Tibial artery (tissue), 4 donors: Measurements from ENCODE around the gene TRAPPC2.

ENCODE experiments used
- DNase-seq, 2 donors: peaks; one replicate each; pipeline ENCODE4 v3.0.0-alpha.2; 2019
- H3K27ac ChIP-seq, 2 donors: fragments of 200-600 bp; sonication (generic) in 1 of 2; 1 replicate in 1 of 2; 2 replicates in 1 of 2; pipeline ENCODE4 v1.5.1; 2018 to 2019; ENCODE audit warnings: mild to moderate bottlenecking in 1 of 2
- H3K27me3 ChIP-seq, 2 donors: fragments of 200-600 bp; sonication (generic) in 1 of 2; one replicate each; pipeline versions ENCODE4 v1.5.1 to v1.6.0; 2016 to 2019
- H3K36me3 ChIP-seq, 3 donors: fragments of 200-600 bp; sonication (generic) in 2 of 3; one replicate each; pipeline ENCODE4 v1.5.1; 2016 to 2019; ENCODE audit warnings: mild to moderate bottlenecking in 2 of 3
- H3K4me1 ChIP-seq, 4 donors: fragments of 200-600 bp; sonication (generic) in 2 of 4; 1 replicate in 3 of 4; 2 replicates in 1 of 4; pipeline ENCODE4 v1.5.1; 2016 to 2019
- H3K4me3 ChIP-seq, 2 donors: fragments of 200-600 bp; sonication (generic) in 1 of 2; 1 replicate in 1 of 2; 2 replicates in 1 of 2; pipeline ENCODE4 v1.5.1; 2018 to 2019; ENCODE audit warnings: mild to moderate bottlenecking in 2 of 2
- H3K9me3 ChIP-seq, 3 donors: fragments of 200-600 bp; sonication (generic) in 1 of 3; one replicate each; pipeline ENCODE4 v1.5.1; 2016 to 2019
- intact Hi-C: fragments of 100-400 bp; cut with DNase I; formaldehyde crosslinking; loops from one replicate; pipeline ENCODE4 v1.15.0; 2023; ENCODE audit warnings: low total_unique reads
- TF ChIP-seq, protein P1 (sequence below), 2 experiments: fragments of 200-600 bp in 1 of 2; fragments of 450-650 bp in 1 of 2; IDR thresholded peaks; one replicate each; pipeline ENCODE4 v1.5.1; 2017 to 2019; ENCODE audit warnings: antibody characterized with exemption in 2 of 2, mild to moderate bottlenecking in 1 of 2, moderate library complexity in 1 of 2

The TRAPPC2 gene

DNA sequence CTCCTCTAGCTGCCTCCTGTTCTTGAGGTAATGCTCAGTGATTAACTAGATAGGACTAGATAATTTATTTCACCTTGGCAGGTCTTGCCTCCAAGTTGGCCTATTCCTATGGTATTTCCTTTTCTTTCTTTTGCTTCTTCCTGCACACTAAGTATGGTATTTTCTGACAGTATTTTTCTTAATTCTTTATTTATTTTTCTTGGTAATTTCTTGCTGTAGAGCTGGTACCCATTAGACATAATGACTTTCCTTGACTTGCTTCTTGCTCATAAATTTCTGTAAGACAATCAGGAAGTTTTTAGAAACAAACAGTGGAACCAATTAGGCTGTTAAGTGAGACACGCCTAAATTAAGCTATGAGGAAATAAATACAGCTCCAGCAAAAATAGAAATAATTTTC lies 36.0 kb downstream of the TRAPPC2 start:
- no peak for DNase-seq
- no peaks in the 10 kb centered on the region for H3K36me3 ChIP-seq
- intact Hi-C loops: no loop called here
- no peaks in the 10 kb centered on the region for H3K9me3 ChIP-seq
- TF ChIP-seq, protein P1, sequence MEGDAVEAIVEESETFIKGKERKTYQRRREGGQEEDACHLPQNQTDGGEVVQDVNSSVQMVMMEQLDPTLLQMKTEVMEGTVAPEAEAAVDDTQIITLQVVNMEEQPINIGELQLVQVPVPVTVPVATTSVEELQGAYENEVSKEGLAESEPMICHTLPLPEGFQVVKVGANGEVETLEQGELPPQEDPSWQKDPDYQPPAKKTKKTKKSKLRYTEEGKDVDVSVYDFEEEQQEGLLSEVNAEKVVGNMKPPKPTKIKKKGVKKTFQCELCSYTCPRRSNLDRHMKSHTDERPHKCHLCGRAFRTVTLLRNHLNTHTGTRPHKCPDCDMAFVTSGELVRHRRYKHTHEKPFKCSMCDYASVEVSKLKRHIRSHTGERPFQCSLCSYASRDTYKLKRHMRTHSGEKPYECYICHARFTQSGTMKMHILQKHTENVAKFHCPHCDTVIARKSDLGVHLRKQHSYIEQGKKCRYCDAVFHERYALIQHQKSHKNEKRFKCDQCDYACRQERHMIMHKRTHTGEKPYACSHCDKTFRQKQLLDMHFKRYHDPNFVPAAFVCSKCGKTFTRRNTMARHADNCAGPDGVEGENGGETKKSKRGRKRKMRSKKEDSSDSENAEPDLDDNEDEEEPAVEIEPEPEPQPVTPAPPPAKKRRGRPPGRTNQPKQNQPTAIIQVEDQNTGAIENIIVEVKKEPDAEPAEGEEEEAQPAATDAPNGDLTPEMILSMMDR (IDR thresholded peaks at IDR 0.05): no peak
- H3K4me3 ChIP-seq: no peak overlapping the region
- no peaks in the 10 kb centered on the region for H3K27me3 ChIP-seq
- peaks cover 0 to 48% (median 13%) of the 10 kb centered on the region in 4 donors for H3K4me1 ChIP-seq
- H3K27ac ChIP-seq: no peak overlapping the region

DNA sequence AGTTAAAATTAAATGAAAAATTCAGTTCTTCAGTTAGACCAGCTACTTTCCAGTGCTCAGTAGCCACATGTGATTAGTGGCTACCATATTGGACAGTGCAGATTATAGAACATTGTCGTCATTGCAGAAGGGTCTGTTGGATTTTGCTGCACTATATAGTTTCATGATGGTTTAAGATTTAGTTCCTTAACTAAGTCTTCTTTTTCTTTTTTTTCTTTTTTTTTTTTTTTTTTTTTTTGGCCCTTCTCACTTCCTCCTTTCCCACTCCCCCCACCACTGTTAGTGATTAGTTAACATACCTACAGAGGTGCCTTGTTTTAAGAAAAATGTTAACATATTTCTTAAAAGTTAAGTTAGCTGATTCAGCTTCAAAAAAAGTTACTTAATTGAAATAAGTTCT lies 36.4 kb downstream of the TRAPPC2 start:
- no peak for DNase-seq
- peaks cover 0 to 53% (median 15%) of the 10 kb centered on the region in 4 donors for H3K4me1 ChIP-seq
- no peak overlapping the region for H3K4me3 ChIP-seq
- H3K9me3 ChIP-seq: no peaks in the 10 kb centered on the region
- TF ChIP-seq, protein P1 (IDR thresholded peaks at IDR 0.05): no peak
- intact Hi-C loops: no loop called here
- H3K27me3 ChIP-seq: no peaks in the 10 kb centered on the region
- no peak overlapping the region for H3K27ac ChIP-seq
- no peaks in the 10 kb centered on the region for H3K36me3 ChIP-seq

DNA sequence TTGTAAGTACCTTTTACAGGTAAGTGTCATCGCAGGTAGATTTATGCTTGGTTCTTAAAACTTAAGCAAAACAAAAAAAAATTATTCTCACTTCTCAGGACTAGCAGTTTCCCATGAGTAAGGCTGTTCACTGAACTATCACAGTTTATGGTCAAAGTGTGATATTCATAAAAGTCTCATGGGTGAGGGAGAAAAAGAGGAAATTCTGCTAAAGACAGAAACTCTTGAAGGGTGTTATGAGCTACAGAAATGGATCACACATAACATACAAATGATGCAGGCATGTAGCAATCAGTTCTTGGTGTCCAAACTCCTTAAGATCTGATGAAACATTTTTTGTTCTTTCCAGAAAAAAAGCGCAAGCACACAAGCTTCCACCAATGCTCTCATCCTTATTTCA lies 37.0 kb downstream of the TRAPPC2 start:
- Histone ChIP-seq H3K4me1 (peaks cover 0 to 57% (median 14%) of the 10 kb centered on the region in 4 donors), H3K27ac (no peak overlapping the region), H3K9me3 (no peaks in the 10 kb centered on the region), H3K36me3 (no peaks in the 10 kb centered on the region), H3K4me3 (no peak overlapping the region), H3K27me3 (no peaks in the 10 kb centered on the region)
- TF ChIP-seq, protein P1 (IDR thresholded peaks at IDR 0.05): no peak
- intact Hi-C loops: no loop called here
- DNase-seq: no peak

DNA sequence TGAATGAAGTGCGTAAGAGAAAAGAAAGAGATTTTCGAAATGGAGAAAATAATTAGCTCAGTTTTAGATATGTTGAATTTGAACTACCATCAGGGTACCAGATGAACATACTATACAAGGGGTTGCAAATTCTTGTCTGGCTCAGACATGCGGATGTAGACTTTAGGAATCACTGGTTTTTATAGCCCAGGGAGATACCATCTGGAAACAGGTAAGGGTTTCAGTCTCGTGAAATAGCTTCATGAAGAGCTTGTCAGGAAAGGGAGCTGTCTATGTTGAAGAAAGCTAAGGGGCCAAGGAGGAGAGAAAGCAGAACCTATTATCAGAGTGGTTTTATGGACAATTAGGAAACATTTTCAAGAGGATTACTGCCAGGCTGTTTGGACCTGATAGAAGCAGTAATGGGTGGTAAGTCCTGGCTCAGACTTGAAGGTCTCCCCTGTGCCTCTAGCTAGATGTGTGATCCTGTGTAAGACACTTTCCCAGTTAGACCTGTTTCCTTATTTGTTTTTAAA lies 38.8 kb downstream of the TRAPPC2 start:
- Histone ChIP-seq H3K27ac (no peak overlapping the region), H3K9me3 (no peaks in the 10 kb centered on the region), H3K4me3 (no peak overlapping the region), H3K27me3 (no peaks in the 10 kb centered on the region), H3K4me1 (peaks cover 0 to 62% (median 14%) of the 10 kb centered on the region in 4 donors), H3K36me3 (no peaks in the 10 kb centered on the region)
- TF ChIP-seq, protein P1 (IDR thresholded peaks at IDR 0.05): no peak
- DNase-seq: no peak
- intact Hi-C loops: no loop called here

DNA sequence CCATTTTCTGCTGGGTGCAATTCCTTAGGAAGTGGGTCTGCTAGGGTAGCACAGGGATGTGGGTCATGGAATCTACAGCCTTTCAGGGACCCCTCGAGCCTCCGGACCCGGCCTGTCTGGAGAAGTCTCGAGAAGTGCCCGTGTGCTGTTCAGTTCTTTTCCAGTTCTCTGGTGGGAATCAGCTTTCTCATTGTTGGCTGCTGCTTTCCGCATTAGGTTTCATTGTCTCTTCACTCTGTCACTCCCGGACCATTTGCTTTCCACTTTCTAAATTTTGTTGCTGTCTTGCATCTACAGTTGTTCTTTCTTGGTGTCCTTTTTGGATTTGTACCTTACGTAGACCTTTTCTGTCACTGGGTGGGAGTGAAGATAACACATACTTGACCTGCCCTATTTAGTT lies 39.4 kb downstream of the TRAPPC2 start:
- Histone ChIP-seq H3K36me3 (no peaks in the 10 kb centered on the region), H3K27ac (no peak overlapping the region), H3K9me3 (no peaks in the 10 kb centered on the region), H3K4me3 (no peak overlapping the region), H3K4me1 (peaks cover 0 to 65% (median 16%) of the 10 kb centered on the region in 4 donors), H3K27me3 (no peaks in the 10 kb centered on the region)
- TF ChIP-seq, protein P1 (IDR thresholded peaks at IDR 0.05): no peak
- no peak for DNase-seq
- intact Hi-C loops: no loop called here

DNA sequence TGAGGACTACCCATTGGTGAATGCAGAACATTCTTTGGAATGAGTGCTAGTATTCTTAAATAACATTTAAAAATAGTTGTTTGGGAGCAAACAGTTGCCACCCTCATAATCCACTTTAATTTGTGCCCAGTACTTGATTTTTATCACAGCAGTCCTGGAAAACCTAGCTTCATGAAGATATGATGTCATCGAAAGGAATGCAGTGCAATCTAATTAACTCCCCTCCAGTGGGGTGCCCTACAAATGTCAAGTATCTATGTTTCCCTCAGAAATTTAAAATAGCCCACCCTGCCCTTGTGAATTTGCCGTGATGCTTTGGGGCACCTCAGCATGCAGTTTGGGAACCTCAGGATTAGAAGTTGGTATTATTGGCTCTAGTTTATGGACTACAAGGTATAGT lies 40.1 kb downstream of the TRAPPC2 start:
- intact Hi-C loops: no loop called here
- Histone ChIP-seq H3K4me3 (no peak overlapping the region), H3K27ac (no peak overlapping the region), H3K4me1 (peaks cover 0 to 60% (median 16%) of the 10 kb centered on the region in 4 donors), H3K27me3 (no peaks in the 10 kb centered on the region), H3K36me3 (no peaks in the 10 kb centered on the region), H3K9me3 (no peaks in the 10 kb centered on the region)
- DNase-seq: no peak
- TF ChIP-seq, protein P1 (IDR thresholded peaks at IDR 0.05): no peak
